CD4-positive, alpha-beta T cell treated with Interleukin-6 for 4 hours (primary cell): ENCODE measurements around the gene FAM168B.

ENCODE experiments used
- DNase-seq: peaks from one replicate; pipeline ENCODE4 v3.0.0-alpha.2; 2020; ENCODE audit warnings: mixed read lengths

The FAM168B gene

DNA sequence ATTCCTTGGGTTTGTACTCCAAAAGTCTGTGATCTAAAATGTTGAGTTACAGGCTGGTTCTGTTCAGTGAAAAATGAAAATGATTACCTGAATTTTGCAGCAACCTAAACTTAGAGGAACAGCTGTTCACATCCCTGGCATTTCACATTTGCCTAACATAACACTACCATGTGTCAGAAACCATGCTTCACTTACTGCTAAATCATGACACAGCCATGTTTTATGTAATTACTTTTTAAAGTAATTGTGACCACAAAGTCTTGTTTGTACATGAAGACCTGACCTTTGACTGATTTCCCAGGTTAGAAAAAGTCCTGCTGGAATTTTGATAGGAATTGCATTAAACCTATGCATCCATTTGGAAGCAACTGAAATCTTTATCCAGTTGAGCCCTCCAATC, 79.1 kb downstream of the FAM168B start:
- DNase-seq, result no peak

DNA sequence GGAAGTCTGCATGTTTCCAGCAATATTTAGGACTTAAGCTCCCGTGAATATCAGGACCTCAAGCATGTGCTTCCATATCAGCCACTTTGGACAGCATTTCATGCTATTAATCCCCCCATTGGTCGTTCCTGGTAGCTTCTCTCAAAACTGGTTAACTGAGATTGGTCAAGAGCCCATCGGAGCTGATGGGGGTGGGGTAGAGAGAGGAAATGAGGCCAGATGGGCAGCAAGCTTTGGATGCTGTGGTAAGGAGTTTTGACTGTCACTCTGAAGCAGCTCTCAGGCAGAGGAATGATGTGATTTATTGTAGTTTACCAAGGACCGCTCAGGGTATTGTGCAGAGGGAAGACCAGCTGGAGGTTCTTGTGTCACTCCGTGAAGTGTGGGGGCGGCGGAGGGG, 81.8 kb downstream of the FAM168B start:
- DNase-seq, result no peak

DNA sequence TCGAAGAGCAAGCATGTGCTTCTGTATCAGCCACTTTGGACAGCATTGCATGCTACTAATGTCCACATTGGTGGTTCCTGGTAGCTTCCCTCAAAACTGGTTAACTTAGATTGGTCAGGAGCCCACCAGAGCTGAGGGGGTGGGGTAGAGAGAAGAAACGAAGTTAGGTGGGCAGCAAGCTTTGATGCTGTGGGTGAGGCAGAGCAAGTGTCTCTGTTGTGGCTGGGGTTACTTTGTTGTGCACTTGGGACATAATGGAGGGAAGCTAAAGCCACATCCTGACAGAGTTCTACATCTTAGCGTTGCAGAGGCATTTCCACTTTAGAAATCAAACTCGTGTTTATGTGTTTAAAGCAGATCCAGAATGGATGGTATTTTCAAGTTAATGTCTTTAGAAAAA, 82.7 kb downstream of the FAM168B start:
- no peak for DNase-seq

DNA sequence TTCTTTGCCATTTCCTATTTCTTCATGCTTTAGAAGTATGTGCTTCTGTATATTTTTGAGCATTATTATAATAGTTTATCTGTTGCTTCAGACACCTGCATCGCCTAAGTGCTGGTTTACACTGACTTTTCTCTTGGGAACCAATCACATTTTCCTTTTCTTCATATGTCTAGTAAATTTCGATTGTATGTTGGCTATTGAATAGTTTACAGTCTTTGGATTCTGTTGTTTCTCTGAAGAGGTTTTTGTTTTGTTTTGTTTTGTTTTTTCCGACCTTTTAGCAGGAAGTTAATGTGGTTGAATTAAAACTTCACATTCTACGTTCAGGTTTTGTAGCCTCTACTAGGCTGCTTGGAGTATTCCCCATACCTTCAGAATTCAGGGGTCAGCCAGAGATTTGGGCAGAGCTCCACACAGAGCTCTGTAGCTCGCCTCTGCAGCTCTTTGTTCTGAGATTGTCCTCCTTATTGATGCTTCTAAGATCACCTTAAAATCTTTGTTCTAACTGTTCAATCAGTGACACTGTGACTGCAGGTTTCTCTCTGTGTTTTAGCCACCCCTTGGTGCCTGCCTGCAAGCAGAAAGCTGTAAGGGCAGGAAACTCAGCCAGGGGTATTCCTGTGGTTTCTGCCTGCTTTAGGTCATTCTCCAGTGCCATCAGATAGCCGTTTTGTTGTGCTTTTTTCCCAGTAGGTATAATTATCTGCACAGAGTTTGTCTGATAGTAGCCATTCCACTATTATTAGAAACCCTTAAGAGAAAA, 83.4 kb downstream of the FAM168B start:
- DNase-seq, result no peak

- DNase-seq, result no peak
These were observed 84.3 kb downstream of the FAM168B start for GRCh38 chr2:131008967-131009366.

DNA sequence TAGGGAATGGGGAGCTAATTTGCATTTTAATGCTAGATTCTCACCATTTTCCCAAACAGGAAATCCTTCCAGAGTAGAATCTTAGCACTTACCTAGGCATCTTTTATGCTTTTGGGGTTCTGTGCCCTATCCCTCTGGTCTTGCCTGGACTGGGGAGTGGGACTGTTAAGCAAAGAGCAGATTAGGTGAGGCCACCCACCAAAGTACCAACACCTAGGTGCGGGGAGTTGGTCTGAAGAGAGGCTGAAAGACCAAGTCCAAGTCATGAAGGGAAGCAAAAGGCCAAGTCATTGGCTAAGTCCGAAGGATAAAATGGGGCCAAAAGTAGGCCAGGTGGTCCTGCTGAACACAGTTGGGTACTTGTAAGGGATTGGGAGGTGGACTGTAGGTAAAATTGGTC, 86.7 kb downstream of the FAM168B start:
- DNase-seq, result no peak

DNA sequence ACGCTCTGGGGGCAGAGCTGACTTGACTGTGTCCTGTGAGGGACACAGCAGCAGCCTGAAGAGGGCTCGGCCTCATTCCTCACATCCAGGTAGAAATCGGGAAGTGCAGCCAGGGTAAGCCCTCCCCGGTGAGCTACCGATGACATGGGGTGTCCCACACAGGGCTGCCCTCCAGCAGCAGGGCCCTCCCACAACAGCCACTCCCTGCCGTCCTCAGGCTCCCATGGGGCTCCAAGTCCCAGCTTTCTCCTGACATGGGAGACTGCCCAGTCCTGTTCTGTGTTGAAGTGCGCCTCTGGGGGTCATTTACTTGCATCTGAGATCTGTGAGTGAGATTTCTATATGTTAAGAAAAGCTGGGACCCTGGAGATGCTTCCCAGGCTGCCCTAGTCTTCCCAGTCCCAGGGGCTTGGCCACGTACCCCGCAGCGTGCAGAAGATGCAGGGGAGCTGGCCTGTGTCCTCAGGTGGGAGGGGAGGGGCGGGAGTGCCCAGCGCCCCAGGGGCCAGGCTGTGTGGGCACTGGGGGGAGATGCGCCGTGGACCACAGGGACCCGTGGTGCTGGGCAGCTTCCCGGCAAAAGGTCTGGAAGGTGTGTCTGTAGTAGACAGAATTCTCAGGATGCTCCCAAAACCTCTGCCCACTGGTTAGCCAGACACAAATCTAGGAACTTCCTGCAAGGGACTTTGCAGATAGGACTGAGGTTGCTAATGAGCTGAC, 87.9 kb downstream of the FAM168B start:
- DNase-seq, result no peak

GRCh38 chr2:131004446-131005209, 88.6 kb downstream of the FAM168B start:
- no peak for DNase-seq

DNA sequence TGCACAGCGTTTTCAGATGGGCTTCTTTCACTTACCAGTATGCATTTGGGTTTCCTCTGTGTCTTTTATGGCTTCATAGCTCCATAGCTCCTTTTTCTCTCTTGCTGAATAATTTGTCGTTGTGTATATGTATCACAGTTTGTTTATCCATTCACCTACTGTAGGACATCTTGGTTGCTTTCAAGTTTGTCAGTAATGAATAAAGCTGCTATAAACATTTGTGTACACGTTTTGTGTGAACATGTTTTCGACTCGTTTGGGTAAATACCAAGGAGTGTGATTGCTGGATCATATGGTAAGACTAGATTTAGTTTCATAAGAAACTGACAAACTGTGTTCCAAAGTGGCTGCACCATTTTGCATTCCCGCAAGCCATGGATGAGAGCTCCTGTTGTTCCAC, 94.7 kb downstream of the FAM168B start:
- no peak for DNase-seq
